GM12891 (cell line): ENCODE data around the gene MYL5.
A peak's percentile ranks its signal among the peaks of the same experiment; 100 is the strongest.

Source experiments
- DNase-seq: peaks from one replicate; pipeline ENCODE4 v3.0.0; 2011; ENCODE audit warnings: low spot score; ENCODE audit not compliant: insufficient read length
- FAIRE-seq: peaks from 2 replicates; lab custom pipeline; 2011; peaks lifted over from hg19 to GRCh38; lab: Jason Lieb, UNC
- PAX5 ChIP-seq: IDR thresholded peaks from 2 replicates; pipeline ENCODE4 v1.6.1; 2011; ENCODE audit warnings: low read length, moderate library complexity, mild to moderate bottlenecking; ENCODE audit not compliant: insufficient read depth, severe bottlenecking
- POLR2A ChIP-seq: IDR thresholded peaks from 2 replicates; pipeline ENCODE4 v1.6.1; 2011; ENCODE audit warnings: low read depth, low read length, control low read depth
- POLR2AphosphoS5 ChIP-seq: IDR thresholded peaks from 2 replicates; pipeline ENCODE4 v1.6.1; 2011; ENCODE audit warnings: low read depth, low read length, control low read depth
- POU2F2 ChIP-seq: IDR thresholded peaks from 2 replicates; pipeline ENCODE4 v1.6.1; 2011; ENCODE audit warnings: low read depth, mild to moderate bottlenecking, control low read depth, low read length, moderate library complexity
- SPI1 ChIP-seq: IDR thresholded peaks from 2 replicates; pipeline ENCODE4 v1.6.1; 2011; ENCODE audit warnings: low read depth, low read length, control low read depth
- TAF1 ChIP-seq: IDR thresholded peaks from 2 replicates; pipeline ENCODE4 v1.6.1; 2011; ENCODE audit warnings: low read depth, low read length, control low read depth

MYL5 gene

GRCh38 chr4:679629-680028, 5.3 kb downstream of the MYL5 start:
- no peak for TF ChIP-seq POLR2AphosphoS5
- DNase-seq: no peak
- peak; percentile 16 for FAIRE-seq

GRCh38 chr4:680091-680490, 5.7 kb downstream of the MYL5 start:
- no peak for DNase-seq
- no peak for TF ChIP-seq TAF1
- FAIRE-seq: no peak

- DNase-seq: no peak
- no peak for FAIRE-seq
- TF ChIP-seq POU2F2 (no peak), POLR2A (no peak), SPI1 (no peak), TAF1 (no peak), POLR2AphosphoS5 (no peak), PAX5 (no peak)
Measured at GRCh38 chr4:680551-680927, 6.2 kb downstream of the MYL5 start.

GRCh38 chr4:680928-681645, 6.7 kb downstream of the MYL5 start:
- FAIRE-seq (no peak), DNase-seq (no peak)
- TF ChIP-seq POU2F2 (no peak), TAF1 (no peak), SPI1 (no peak)

- FAIRE-seq (no peak), DNase-seq (no peak)
- TF ChIP-seq POLR2AphosphoS5 (no peak), PAX5 (no peak), SPI1 (no peak), TAF1 (no peak), POLR2A (no peak), POU2F2 (no peak)
Measured at GRCh38 chr4:681736-682451, 7.6 kb downstream of the MYL5 start.

GRCh38 chr4:682490-683172, 8.3 kb downstream of the MYL5 start:
- TF ChIP-seq SPI1 (no peak), TAF1 (no peak), POLR2A (no peak), PAX5 (no peak), POLR2AphosphoS5 (no peak), POU2F2 (no peak)
- DNase-seq: no peak
- no peak for FAIRE-seq

- no peak for TF ChIP-seq POLR2AphosphoS5
- TF ChIP-seq POU2F2: no peak
- no peak for TF ChIP-seq POLR2A
- no peak for TF ChIP-seq TAF1
- TF ChIP-seq PAX5: no peak
- no peak for TF ChIP-seq SPI1
- DNase-seq (no peak), FAIRE-seq (no peak)
Measured at GRCh38 chr4:683247-683897, 9.0 kb downstream of the MYL5 start.

DNA sequence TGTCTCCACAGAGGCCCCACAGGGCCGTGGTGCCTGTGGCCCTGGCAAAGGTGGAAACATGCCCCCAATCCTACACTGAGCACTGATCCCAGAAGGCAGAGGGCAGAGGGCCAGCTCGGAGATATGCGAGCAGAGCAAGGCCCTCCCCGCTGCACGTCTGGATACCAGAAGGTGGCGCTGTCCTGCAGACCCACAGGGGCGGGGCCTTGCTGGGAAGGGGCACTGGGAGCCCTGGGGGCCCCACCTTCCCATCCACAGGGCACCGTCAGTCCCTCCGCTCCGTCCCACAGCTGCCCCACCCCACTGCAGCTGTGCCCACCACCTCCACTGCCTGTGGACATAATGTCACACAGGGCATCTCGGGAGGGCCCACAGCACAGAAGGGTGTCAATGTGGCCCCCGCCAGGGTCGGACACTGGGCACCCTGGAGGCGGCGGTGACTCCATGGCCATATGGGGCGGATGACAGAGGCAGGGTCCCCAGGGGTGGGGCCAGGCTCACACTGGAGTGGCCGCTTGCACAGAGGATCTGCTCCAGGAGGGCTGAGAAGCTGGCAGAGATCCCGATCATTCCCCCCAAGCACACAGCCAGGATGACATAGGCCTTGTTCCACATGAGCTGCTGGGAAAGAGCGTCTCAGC, 9.8 kb downstream of the MYL5 start:
- FAIRE-seq (no peak), DNase-seq (no peak)
- no peak for TF ChIP-seq PAX5
- no peak for TF ChIP-seq POLR2AphosphoS5
- TF ChIP-seq POLR2A: no peak
- no peak for TF ChIP-seq TAF1
- TF ChIP-seq SPI1: no peak
- no peak for TF ChIP-seq POU2F2

DNA sequence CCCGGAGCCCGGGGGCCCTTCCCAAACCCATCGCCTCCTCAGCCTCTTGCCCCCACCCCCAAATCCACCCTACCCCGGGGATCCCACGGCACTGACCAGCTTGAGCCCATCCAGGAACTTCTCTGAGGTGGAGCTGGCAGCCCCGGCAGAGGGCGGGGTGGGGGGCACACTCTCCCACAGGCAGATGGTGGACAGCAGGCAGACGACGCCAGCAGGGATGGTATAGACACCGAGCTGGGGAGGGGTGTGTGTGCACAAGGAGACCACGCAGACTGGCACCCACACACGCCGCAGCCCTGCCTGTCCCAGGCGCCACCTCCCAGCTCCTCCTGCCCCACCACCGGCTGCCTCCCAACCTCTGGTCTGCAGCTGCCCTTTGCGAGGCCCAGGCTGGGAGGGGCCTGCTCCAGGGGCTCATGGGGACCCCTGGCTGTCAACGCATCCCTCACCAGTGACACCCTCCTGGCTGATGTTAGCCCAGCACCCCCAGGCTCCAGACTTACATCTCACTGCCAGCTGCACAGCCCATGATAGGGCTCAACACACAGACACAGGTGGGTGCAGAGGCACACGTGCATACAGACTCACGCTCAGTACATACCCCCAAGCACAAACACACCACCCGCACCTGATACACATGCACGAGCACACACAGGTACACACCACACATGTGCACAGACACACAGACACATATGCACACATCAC, 10.4 kb downstream of the MYL5 start:
- DNase-seq (no peak), FAIRE-seq (no peak)
- TF ChIP-seq TAF1 (no peak), PAX5 (no peak), SPI1 (no peak), POU2F2 (no peak)
